T-cell (primary cell): ENCODE measurements around the gene KIFAP3. TPM values are rescaled to one million over a fixed set of nuclear protein-coding genes. Genes with fewer than 3 reads are reported as not detected.

ENCODE experiments used
- ATAC-seq, 4 experiments: fragments of 200-7000 bp in 3 of 4; fragments of 150-1000 bp in 1 of 4; cut with Tn5 transposase; replicated peaks in 1 of 4; 1 replicate in 3 of 4; 2 replicates in 1 of 4; pipeline ENCODE4 v1.10.0; 2021; ENCODE audit warnings: moderate library complexity in 3 of 4, mild to moderate bottlenecking in 2 of 4, moderate number of reproducible peaks in 1 of 4
- CTCF ChIA-PET, 2 donors: fragments of 300-600 bp; sonication (Branson Sonifier 250); formaldehyde crosslinking; loops; one replicate each; lab custom pipeline; 2022; ENCODE audit warnings: antibody characterized with exemption in 2 of 2; lab: Charles Lee
- POLR2A ChIA-PET, 2 donors: fragments of 300-600 bp; sonication (Branson Sonifier 250); formaldehyde crosslinking; loops; one replicate each; lab custom pipeline; 2022; ENCODE audit warnings: antibody characterized with exemption in 2 of 2; lab: Charles Lee
- DNase-seq, 35 experiments: peaks; one replicate each; pipeline versions ENCODE4 v3.0.0 to v3.0.0-alpha.2; 2013 to 2023
- H3K27ac ChIP-seq: one replicate; pipeline ENCODE4 v1.5.1; 2013; ENCODE audit warnings: low read length
- H3K27me3 ChIP-seq, 2 experiments: replicated peaks in 1 of 2; 1 replicate in 1 of 2; 2 replicates in 1 of 2; pipeline versions ENCODE4 v1.6.1 to v1.7.0; 2013; ENCODE audit warnings: low read length in 1 of 2, mixed read lengths in 1 of 2; ENCODE audit not compliant: control insufficient read depth in 2 of 2, insufficient read depth in 2 of 2; ENCODE audit errors: extremely low read depth in 1 of 2
- H3K36me3 ChIP-seq, 2 donors: 1 replicate in 1 of 2; 2 replicates in 1 of 2; pipeline versions ENCODE4 v1.6.1 to v1.7.0; 2013; ENCODE audit warnings: low read length in 1 of 2; ENCODE audit not compliant: control insufficient read depth in 2 of 2, insufficient read depth in 1 of 2; ENCODE audit errors: extremely low read depth in 1 of 2
- H3K4me1 ChIP-seq, 2 experiments: 1 replicate in 1 of 2; 2 replicates in 1 of 2; pipeline versions ENCODE4 v1.6.1 to v1.7.0; 2013; ENCODE audit warnings: low read length in 2 of 2, mixed read lengths in 1 of 2; ENCODE audit not compliant: insufficient read depth in 2 of 2, control insufficient read depth in 1 of 2; ENCODE audit errors: extremely low read depth in 1 of 2
- H3K4me3 ChIP-seq, 2 donors: 1 replicate in 1 of 2; 2 replicates in 1 of 2; pipeline versions ENCODE4 v1.5.1 to v1.7.0; 2013; ENCODE audit warnings: mild to moderate bottlenecking in 2 of 2, low read length in 1 of 2, moderate library complexity in 1 of 2; ENCODE audit not compliant: control insufficient read depth in 1 of 2; ENCODE audit errors: extremely low read depth in 1 of 2
- H3K9me3 ChIP-seq: 2 replicates; pipeline ENCODE4 v1.7.0; 2013
- H3K27ac Mint-ChIP-seq, 2 donors: one replicate each; pipeline ENCODE4 v1.8.0; 2020 to 2021; ENCODE audit warnings: mild to moderate bottlenecking in 2 of 2, mixed read lengths in 2 of 2
- H3K27me3 Mint-ChIP-seq, 2 donors: one replicate each; pipeline ENCODE4 v1.8.0; 2021 to 2022; ENCODE audit warnings: mixed read lengths in 2 of 2
- H3K36me3 Mint-ChIP-seq: one replicate; pipeline ENCODE4 v1.8.0; 2021; ENCODE audit warnings: mixed read lengths
- H3K4me1 Mint-ChIP-seq, 3 donors: one replicate each; pipeline ENCODE4 v1.8.0; 2020 to 2022; ENCODE audit warnings: mixed read lengths in 3 of 3, mild to moderate bottlenecking in 1 of 3
- H3K4me3 Mint-ChIP-seq, 3 donors: one replicate each; pipeline ENCODE4 v1.8.0; 2020 to 2022; ENCODE audit warnings: mild to moderate bottlenecking in 3 of 3, mixed read lengths in 3 of 3, moderate library complexity in 3 of 3
- H3K9me3 Mint-ChIP-seq, 3 donors: one replicate each; pipeline ENCODE4 v1.8.0; 2020 to 2022; ENCODE audit warnings: mixed read lengths in 3 of 3
- WGBS: methylation state at CpG from one replicate; pipeline ENCODE4 v1.1.5; 2013; ENCODE audit warnings: missing lambda C conversion rate; ENCODE audit not compliant: insufficient coverage; 5-methylcytosine and 5-hydroxymethylcytosine counted together
- total RNA-seq, 35 experiments: library from RNA in 6 of 35; stranded (reverse) in 6 of 35; fragments of 120-200 nt in 1 of 35; gene quantifications; one replicate each; pipeline versions ENCODE4 v1.2.1 to v1.2.4 and lab custom pipeline; 2013 to 2026

The KIFAP3 gene
- total RNA-seq, 5 donors from 2014 or later (not counting 1 experiment from before 2014, with no cell fraction given): 13.8 to 20.2 (median 16.6) TPM

- peaks cover 0 to 12% (median 3%) of the 10 kb centered on the region in 3 donors for H3K9me3 Mint-ChIP-seq
- H3K27ac Mint-ChIP-seq: no peak overlapping the region
- H3K36me3 ChIP-seq: peaks cover 6 to 33% of the 10 kb centered on the region in 2 donors
- H3K4me3 ChIP-seq: no peak overlapping the region
- peaks cover 82% of the 10 kb centered on the region for H3K36me3 Mint-ChIP-seq
- no peak overlapping the region for H3K27ac ChIP-seq
- no peaks in the 10 kb centered on the region for H3K9me3 ChIP-seq
- no peaks in the 10 kb centered on the region for H3K4me1 ChIP-seq
- no peak for DNase-seq
- H3K4me3 Mint-ChIP-seq: no peak overlapping the region
- no peak for ATAC-seq
- 96% methylated on average over 7 of the region's 7 CpGs for WGBS
- no peaks in the 10 kb centered on the region for H3K27me3 Mint-ChIP-seq
- H3K4me1 Mint-ChIP-seq: peaks cover 6 to 25% (median 19%) of the 10 kb centered on the region in 3 donors
- POLR2A ChIA-PET: interaction anchor here in 1 of 2 donors (0.6 kb wide), 1 partner anchor 34 kb away, joined by 3 read pairs; no protein-coding TSS in a partner anchor
- no peaks in the 10 kb centered on the region for H3K27me3 ChIP-seq
- CTCF ChIA-PET: interaction anchor here in 1 of 2 donors (0.7 kb wide), 1 partner anchor 26 kb away, joined by 3 read pairs; the partner anchor contains the start of gene KIFAP3
These were observed 26.0 kb downstream of the KIFAP3 start for GRCh38 chr1:170048515-170048914.

DNA sequence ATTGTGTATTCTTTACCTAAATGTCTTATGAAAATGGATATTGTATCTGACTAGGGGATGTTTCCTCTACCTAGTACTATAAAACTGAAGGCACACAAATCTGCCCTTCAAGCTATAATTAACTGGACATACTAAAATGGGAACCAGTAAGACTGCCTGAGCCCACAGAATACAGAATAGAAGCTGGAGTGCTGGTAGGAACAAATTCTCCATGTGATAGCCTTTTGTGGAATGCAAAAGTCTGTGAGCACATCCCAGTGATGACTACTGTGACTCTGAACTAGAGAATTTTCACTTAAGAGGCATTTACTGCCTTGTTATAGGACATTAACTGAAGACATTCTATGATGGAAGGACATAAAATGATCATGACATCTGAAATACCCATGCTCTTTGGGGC lies 30.3 kb downstream of the KIFAP3 start:
- Histone ChIP-seq H3K27me3 (no peaks in the 10 kb centered on the region), H3K36me3 (peaks cover 4 to 47% of the 10 kb centered on the region in 2 donors), H3K9me3 (no peaks in the 10 kb centered on the region), H3K4me3 (no peak overlapping the region), H3K27ac (no peak overlapping the region), H3K4me1 (no peaks in the 10 kb centered on the region)
- H3K4me3 Mint-ChIP-seq: no peak overlapping the region
- no peaks in the 10 kb centered on the region for H3K9me3 Mint-ChIP-seq
- H3K4me1 Mint-ChIP-seq: peaks cover 0 to 2% (median 2%) of the 10 kb centered on the region in 3 donors
- ChIA-PET CTCF (no interaction called here), POLR2A (interaction anchor here in 1 of 2 donors (0.6 kb wide), 1 partner anchor 56 kb away, joined by 4 read pairs; no protein-coding TSS in a partner anchor)
- no peaks in the 10 kb centered on the region for H3K27me3 Mint-ChIP-seq
- no peak overlapping the region for H3K27ac Mint-ChIP-seq
- no peak for ATAC-seq
- H3K36me3 Mint-ChIP-seq: peaks cover 54% of the 10 kb centered on the region
- DNase-seq: no peak

GRCh38 chr1:170041423-170042192 lies 32.9 kb downstream of the KIFAP3 start:
- Mint-ChIP-seq H3K27ac (no peak overlapping the region), H3K36me3 (peaks cover 51% of the 10 kb centered on the region), H3K4me1 (no peaks in the 10 kb centered on the region), H3K27me3 (no peaks in the 10 kb centered on the region), H3K4me3 (no peak overlapping the region), H3K9me3 (no peaks in the 10 kb centered on the region)
- CTCF ChIA-PET: no interaction called here
- H3K27ac ChIP-seq: no peak overlapping the region
- ATAC-seq (no peak), DNase-seq (no peak)
- no peak overlapping the region for H3K4me3 ChIP-seq
- H3K4me1 ChIP-seq: no peaks in the 10 kb centered on the region
- 84% methylated on average over 7 of the region's 14 CpGs for WGBS
- peaks cover 9 to 48% of the 10 kb centered on the region in 2 donors for H3K36me3 ChIP-seq
- no peaks in the 10 kb centered on the region for H3K27me3 ChIP-seq
- H3K9me3 ChIP-seq: no peaks in the 10 kb centered on the region
- POLR2A ChIA-PET: no interaction called here

DNA sequence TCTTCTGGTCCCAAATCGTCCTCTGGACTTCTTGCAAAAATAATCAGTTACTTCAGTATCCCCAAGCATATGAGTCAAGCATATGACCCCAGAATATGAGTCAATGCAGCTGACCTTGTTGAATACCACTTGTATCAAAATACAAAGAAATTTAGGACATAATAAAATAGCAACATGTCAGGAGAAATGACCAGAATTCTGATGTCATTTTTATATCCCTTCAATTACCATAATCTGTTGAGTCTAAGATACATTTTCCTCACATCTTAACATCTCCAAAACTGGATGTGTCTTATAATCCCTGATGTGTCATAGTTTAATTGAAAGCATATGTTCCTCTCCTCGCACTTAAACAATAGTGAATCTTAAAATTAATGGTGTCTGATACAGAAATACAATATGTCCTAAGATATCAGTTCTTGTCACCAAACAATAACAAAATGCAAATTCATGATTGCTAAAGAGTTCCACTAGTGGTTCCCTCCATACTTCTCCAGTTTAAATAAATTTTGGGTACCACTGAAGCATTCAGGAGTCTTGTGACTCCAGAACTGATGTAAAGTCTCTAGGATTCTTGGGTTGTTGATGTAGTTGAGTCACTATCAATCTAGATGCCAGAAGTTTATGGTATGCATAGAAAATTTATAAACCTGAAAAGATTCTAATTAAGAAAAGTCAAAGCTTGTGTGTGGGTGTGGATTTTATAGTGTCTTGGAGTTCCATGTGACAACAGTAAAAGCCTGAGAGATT lies 41.8 kb downstream of the KIFAP3 start:
- Histone ChIP-seq H3K27ac (no peak overlapping the region), H3K4me3 (no peak overlapping the region), H3K9me3 (peaks cover 4% of the 10 kb centered on the region), H3K27me3 (no peaks in the 10 kb centered on the region), H3K4me1 (no peaks in the 10 kb centered on the region), H3K36me3 (peaks cover 3 to 8% of the 10 kb centered on the region in 2 donors)
- Mint-ChIP-seq H3K27ac (no peak overlapping the region), H3K36me3 (peaks cover 64% of the 10 kb centered on the region), H3K4me3 (no peak overlapping the region), H3K4me1 (no peaks in the 10 kb centered on the region), H3K9me3 (peaks cover 0 to 3% (median 2%) of the 10 kb centered on the region in 3 donors), H3K27me3 (no peaks in the 10 kb centered on the region)
- ChIA-PET POLR2A (no interaction called here), CTCF (no interaction called here)
- DNase-seq (no peak), ATAC-seq (no peak)
- 83% methylated on average over 1 of the region's 2 CpGs for WGBS

DNA sequence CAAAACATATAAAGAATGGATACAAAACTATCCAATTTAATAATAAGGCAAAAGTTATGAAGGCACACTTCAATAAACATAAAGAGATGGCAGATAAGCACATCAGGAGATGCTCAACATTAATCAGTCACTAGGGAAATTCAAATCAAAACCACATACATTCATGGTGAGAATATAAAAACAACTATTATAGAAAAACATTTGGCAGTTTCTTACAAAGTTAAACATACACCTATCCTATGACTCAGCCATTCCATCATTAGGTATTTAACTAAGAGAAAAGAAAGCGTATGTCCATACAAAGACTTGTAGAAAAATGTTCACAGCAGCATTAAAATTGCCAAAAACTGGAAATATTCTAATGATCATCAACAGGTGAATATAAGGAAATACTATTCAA lies 44.3 kb downstream of the KIFAP3 start:
- no peak for ATAC-seq
- peaks cover 0 to 12% (median 3%) of the 10 kb centered on the region in 3 donors for H3K9me3 Mint-ChIP-seq
- peaks cover 6% of the 10 kb centered on the region for H3K9me3 ChIP-seq
- WGBS: no CpG with 5 or more reads among the region's 1 CpG
- DNase-seq: no peak
- no peak overlapping the region for H3K4me3 Mint-ChIP-seq
- POLR2A ChIA-PET: no interaction called here
- CTCF ChIA-PET: no interaction called here
- no peaks in the 10 kb centered on the region for H3K27me3 Mint-ChIP-seq
- H3K36me3 ChIP-seq: peaks cover 0 to 4% of the 10 kb centered on the region in 2 donors
- H3K4me1 Mint-ChIP-seq: no peaks in the 10 kb centered on the region
- H3K4me3 ChIP-seq: no peak overlapping the region
- H3K4me1 ChIP-seq: no peaks in the 10 kb centered on the region
- no peaks in the 10 kb centered on the region for H3K27me3 ChIP-seq
- peaks cover 69% of the 10 kb centered on the region for H3K36me3 Mint-ChIP-seq
- H3K27ac ChIP-seq: no peak overlapping the region
- H3K27ac Mint-ChIP-seq: no peak overlapping the region

DNA sequence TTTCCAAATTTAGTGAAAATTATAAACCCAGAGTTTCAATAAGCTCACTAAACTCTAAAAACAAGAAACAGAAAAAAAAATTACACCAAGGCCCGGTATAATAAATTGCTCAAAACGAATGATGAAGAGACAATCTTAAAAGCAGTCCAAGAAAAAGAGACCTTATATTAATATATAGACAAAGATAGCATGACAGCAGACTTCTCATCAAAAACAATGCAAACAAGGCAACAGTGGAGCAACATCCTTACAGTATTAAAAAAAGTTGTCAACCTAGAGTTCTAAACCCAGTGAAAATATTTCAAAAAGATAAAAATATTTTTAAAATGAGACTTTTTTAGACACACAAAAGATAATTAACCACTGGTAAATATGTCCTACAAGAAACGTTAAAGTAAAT lies 46.7 kb downstream of the KIFAP3 start:
- no peak for DNase-seq
- WGBS: no CpG with 5 or more reads among the region's 3 CpGs
- peaks cover 58% of the 10 kb centered on the region for H3K36me3 Mint-ChIP-seq
- H3K27ac ChIP-seq: no peak overlapping the region
- H3K4me3 Mint-ChIP-seq: no peak overlapping the region
- no peaks in the 10 kb centered on the region for H3K27me3 ChIP-seq
- H3K4me3 ChIP-seq: no peak overlapping the region
- ATAC-seq: no peak
- no peak overlapping the region for H3K27ac Mint-ChIP-seq
- CTCF ChIA-PET: interaction anchor here in 1 of 2 donors (0.7 kb wide), 1 partner anchor 855 kb away, joined by 3 read pairs; no protein-coding TSS in a partner anchor
- no peaks in the 10 kb centered on the region for H3K4me1 Mint-ChIP-seq
- peaks cover 6% of the 10 kb centered on the region for H3K9me3 ChIP-seq
- H3K27me3 Mint-ChIP-seq: no peaks in the 10 kb centered on the region
- peaks cover 0 to 12% (median 3%) of the 10 kb centered on the region in 3 donors for H3K9me3 Mint-ChIP-seq
- POLR2A ChIA-PET: no interaction called here
- H3K36me3 ChIP-seq: peaks cover 0 to 5% of the 10 kb centered on the region in 2 donors
- H3K4me1 ChIP-seq: no peaks in the 10 kb centered on the region
